ENCODE results near the gene EXOC4.

EXOC4 gene

DNA sequence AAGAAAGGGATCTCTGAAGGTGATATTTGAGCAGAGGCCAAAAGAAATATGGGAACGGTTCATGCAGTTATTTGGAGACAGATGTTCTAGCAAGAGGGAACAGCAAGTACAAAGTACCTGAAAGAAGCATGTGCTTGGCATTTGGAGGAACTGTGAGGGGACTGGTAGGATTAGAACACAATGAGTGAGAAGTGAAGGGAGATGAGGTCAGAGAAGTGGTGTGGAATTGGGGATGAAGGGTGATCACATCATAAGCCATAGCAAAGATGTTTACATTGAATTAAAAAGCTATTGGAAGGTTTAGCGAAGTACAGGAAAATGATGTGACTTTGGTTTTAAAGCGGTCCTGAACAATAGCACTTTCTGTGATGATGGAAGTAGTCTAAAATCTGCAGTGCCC, 471.8 kb downstream of the EXOC4 start:
- DNase-seq = no peak

GRCh38 chr7:133727476-133728214, 474.8 kb downstream of the EXOC4 start:
- no peak for DNase-seq

DNA sequence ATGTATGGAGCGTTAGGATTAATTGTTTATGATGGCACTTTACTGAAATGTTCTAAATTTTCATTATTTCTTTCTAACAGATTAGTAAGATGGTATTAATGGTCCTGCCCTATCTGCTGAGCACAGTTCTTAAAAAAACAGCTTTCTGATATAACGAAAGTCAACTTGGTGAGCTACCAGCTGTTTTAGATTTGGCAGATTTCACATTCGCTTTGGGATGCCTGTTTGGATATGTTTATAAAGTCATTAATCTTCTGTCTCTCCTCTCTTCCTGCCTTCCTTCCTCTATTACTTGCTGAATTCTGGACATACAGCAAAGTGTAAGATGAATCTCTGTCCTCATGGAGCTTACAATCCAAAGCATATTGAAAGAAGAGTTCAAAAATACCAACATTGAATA, 477.5 kb downstream of the EXOC4 start:
- no peak for DNase-seq

GRCh38 chr7:133733401-133733800, 480.5 kb downstream of the EXOC4 start:
- no peak for DNase-seq

DNA sequence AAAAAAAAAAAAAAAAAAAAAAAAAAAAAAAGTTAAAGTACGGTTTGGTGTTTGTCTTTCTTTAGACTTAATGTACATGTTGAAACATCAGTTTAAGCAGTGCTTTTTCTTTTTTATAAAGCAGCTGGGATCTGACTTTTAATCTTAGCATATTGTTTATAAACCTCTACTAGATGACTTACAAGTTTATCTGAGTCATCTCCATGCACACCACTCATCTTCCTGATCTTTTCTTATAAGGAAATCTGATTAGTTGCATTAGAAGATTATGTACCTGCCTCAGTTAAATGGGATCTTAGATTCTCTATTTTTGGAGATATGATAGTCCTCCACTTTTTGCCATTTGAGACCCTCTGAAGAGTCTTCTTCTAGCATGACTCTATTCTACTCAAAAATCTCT, 482.3 kb downstream of the EXOC4 start:
- DNase-seq = no peak

DNA sequence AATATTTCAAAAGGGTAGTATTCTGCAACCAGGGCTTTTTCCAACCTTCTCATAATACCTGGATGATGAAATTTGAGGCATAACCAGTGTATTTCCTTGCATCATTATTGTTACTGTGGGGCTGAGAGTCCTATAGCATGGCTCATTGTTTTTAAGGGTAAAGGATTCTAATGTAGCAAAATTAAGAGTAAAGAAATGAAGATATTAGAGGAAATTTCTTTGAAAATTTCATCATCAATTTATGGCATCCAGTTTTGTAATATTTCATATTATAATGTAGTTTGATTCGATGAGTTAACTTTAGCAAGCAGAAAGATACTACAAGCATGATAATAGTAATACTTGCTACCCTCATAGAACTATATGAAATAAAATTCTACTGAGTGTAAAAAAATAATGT, 486.9 kb downstream of the EXOC4 start:
- DNase-seq = no peak

DNA sequence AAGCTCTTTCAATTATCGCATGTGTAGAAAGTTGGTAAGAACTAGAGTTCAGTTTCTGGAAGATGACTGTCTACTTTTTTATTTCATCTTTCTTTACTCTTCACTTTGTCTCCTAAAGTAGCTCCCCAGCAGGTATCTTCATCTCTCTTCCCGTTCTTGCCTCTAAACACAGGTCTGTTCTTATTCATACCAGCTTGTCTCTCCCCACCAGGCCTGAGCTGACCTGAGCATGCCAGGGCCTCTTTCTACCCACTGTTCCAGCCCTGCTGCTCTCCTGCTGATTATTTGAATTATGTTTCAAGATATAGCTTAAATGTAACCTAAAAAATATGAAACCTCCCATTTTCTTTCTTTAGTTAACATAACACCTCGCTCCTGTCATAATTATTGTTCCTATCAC, 488.2 kb downstream of the EXOC4 start:
- no peak for DNase-seq

DNA sequence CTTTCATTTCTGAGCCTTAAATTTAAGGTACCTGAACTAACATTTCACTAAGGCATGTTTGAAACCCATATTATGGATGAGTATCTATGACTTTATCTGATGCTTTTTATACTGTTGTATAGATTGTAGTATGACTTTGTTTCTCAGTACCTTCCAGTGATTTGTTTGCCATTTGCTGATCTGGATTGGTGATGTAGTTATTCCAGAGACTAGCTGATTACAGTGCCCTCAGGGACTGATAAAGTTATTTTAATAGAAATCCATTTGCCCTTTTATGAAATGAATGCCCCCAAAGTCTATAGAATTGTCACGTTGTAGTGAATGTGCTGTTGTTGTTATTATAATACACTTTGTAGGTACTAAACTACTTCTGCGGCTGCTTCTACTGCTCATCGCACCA, 488.8 kb downstream of the EXOC4 start:
- DNase-seq = no peak

DNA sequence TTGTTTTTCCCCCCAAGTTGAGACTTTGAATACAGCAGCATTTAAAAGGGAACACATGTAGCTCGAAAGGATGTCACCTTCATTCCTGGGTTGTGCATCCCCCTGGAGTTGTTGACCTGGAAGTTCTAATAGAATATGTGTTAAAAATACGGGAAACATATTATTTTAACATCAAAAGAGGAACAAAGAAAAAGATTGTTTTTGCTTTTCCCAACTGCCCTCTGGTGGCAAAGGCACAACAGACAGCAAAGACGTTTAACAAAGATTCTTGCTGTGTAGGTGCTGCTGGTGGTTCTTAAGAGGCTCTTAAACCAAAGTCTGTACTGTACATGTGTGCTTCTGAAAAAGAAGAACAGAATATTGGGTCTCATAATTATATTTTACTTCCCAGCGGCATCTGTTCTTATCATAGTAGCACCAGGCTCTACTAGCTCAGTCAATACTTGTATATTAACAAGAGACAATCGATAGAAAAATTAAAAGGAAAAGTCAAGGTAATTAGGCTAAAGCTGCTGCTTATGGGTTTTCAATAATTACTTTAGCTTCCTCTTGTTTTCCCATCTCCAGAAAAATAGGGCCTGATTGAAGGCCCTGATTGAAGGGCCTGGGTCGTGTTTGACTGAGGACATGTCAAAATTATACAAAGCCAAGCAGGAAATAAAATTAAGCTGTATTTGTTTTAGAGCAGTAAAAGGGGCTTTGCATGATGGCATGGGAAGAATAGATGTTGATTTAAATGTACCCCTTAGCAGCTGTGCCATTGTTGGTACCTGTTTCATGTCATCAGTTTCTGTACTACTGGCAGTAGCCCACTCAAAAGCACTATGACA, 490.0 kb downstream of the EXOC4 start:
- no peak for DNase-seq

GRCh38 chr7:133744451-133744850, 491.6 kb downstream of the EXOC4 start:
- DNase-seq = no peak

GRCh38 chr7:133746305-133746704, 493.4 kb downstream of the EXOC4 start:
- no peak for DNase-seq

- DNase-seq = no peak
These were observed 494.0 kb downstream of the EXOC4 start for GRCh38 chr7:133746847-133747246.

- no peak for DNase-seq
These were observed 495.8 kb downstream of the EXOC4 start for GRCh38 chr7:133748443-133749407.

DNA sequence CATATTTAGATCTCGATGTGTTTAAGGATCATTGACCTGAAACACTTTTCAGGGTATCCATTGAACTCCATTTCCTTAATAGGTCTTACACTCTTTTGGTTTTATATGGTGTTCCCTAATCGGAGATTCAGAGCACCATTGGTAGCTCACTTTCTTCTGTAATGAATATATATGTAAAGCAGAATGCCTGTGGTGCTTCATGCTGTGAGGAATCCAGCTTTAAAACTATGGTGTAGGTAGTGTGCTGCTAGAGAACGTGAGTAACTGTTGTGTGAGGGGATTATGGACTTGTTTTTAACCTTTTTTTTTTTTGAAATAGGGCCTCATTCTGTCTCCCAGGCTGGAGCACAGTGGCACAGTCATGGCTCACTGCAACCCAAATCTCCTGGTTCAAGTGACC, 497.4 kb downstream of the EXOC4 start:
- no peak for DNase-seq

DNA sequence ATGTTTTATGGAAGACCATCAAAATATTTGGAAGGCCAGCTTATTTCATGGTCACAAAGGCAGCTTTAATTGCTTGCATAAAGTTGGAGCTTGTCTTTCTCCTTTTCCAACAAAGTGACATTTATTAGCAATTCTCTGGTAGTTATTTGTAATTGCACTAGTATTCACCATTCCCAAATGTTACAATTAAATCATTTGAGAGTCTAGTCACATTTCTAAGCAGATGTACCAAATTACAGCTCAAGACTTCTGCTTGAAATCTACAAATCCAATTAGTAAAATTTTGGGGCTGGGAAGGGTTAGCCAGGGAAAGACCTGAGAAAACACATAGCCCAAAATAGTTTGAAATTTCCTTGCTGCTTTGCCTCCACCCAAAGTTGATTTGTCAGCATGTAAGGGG, 498.2 kb downstream of the EXOC4 start:
- no peak for DNase-seq

GRCh38 chr7:133753513-133753912, 500.6 kb downstream of the EXOC4 start:
- no peak for DNase-seq

DNA sequence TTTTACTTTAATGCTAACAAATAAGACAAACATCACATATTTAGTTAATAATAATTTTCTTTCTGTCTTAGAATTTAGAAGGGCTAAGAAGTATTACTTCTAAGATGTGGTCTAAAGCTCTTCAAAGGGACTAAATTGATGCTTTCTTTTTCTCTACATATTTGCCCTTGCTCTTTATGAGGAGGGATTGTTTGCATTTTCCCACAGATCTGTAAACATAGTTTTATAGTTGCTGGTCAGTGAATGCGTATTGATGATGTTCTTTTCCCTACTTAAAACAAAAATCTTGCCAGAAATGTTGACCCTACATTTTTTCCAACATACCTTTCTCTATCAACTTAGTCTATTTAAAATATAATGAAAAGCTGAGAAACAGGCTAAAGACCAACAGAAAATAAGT, 501.8 kb downstream of the EXOC4 start:
- no peak for DNase-seq

- no peak for DNase-seq
These were observed 503.0 kb downstream of the EXOC4 start for GRCh38 chr7:133755901-133756300.

DNA sequence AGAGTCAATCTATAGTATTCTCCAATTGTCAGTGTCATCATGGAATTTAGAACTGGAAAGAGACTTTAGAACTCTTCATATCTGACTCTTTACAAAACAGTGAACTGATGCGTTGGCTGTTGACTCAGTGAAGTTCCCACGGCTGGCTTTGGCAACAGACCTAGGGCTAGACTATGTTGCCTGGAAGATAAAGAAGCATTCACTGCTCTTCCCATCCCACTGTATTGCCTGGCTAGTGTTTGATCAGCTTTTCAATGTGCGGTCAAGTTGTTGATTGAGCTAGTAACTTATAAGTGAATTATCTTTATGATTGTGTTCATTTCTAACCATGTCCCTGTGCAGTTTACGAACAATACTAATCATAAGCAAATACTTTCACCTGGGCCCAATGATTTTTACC, 508.6 kb downstream of the EXOC4 start:
- no peak for DNase-seq

DNA sequence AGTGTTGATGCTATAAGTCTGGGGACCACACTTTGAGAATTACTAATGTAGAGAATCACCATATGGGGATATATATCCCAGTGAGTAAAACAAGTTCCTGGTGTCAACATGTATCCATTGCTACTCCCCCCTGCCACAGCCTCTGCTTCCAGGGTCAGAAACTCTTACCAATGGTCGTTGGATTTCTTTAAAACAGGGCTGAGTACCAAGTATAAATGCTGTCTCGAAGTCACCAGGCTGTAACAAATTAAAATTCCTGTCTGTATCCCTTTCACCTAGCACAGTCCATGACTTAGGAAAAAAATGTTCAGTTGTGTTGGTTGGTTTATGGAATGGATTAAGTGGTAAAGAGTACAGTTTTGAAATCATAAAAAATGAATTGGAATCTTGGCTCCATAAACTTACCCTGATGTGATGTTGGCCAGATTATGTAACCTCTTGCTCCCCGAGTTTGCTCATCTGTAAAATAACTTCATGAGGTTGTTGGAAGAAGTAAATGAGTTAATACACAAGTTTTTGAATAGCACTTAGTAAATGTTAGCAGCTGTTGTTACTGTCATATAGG, 510.3 kb downstream of the EXOC4 start:
- no peak for DNase-seq

DNA sequence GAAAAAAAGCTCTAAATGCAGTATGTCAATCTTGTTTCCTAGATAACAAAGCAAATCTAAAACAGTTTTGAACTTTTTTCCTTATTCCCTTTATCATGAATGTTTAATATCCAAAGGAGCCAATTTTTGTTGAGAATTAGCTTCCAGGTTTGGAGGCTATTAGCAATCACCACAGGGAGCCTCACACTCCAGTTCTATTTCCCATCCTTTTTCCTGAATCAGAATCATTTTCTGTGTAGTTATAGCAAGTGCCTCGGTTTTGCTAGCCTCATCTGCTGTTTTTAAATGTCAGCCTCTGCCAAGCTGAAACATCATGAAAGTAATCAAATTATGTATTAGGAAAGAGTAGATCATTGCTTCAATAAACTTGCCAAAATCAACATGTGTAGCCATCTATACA, 516.8 kb downstream of the EXOC4 start:
- no peak for DNase-seq

DNA sequence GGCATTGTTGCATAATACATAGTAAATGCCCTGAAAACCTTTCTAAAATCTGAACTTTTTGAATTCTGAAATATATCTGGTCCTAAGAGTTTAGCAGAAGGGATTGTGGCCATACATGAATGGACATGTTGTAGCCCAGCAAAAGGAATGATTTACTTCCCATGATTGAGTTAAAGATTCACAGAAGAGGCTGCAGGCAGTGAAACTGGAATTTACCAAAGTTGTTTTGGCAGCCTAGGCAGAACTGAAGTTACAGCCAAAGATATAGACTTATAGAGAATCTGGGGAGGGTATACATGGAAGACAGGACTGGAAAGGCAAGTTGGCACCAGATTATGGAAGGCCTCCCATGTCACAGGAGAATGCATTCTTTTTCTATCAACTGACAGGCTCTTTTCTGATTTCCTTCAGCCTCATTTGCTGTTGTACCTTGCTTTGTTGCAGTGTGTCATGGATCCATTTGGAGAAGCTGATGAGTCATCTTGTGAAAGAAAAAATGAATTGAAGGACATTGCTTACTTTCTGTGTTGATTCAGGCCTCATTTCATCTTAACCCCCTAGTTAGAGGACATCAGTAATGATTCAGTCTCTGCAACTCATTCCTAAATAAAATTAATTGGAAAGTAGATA, 518.1 kb downstream of the EXOC4 start:
- DNase-seq = no peak
